NCI-H146 (cell line): ENCODE measurements around the gene NR2F6.

ENCODE experiments used
- DNase-seq: peaks from one replicate; lab custom pipeline; 2025; lab: John Stamatoyannopoulos, UW

NR2F6 gene

DNA sequence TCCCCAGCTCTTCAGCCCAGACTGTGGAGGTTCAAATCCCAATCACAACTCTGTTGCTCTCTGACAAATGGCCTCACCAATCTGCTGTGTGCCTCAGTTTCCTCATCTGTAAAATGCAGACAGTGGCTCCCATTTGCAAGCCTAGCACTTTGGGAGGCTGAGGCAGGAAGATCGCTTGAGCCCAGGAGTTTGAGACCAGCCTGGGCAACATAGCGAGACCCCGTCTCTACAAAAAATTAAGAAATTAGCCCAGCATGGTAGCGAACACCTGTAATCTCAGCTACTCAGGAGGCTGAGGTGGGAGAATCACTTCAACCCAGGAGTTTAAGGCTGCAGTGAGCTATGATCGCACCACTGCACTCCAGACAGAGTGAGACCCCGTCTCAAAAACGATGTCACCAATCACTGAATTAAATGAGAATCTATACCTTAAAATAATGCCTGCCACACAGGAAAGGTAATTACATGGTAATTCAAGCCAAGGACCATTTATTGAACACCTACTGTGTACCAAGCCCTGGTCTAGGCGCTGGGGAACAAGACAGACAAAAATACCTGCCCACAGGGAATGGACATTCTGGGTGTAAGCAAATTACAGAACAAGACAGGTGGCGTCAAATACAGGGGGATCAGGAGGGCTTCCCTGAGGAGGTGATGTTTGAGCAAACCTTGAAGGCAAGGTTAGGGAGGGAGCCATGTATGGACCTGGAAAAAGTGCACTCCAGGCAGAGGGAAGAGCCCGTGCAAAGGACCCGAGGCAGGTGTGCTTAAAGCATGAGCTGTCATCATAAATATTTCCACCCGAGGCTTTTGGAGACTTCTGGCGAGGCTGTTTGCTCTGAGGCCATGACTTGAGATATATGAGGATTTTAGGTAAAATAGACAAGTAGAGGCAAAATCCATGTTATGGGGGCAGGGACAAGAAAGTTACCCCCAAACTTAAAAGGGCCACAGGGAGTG, 7.7 kb downstream of the NR2F6 start:
- DNase-seq = no peak

DNA sequence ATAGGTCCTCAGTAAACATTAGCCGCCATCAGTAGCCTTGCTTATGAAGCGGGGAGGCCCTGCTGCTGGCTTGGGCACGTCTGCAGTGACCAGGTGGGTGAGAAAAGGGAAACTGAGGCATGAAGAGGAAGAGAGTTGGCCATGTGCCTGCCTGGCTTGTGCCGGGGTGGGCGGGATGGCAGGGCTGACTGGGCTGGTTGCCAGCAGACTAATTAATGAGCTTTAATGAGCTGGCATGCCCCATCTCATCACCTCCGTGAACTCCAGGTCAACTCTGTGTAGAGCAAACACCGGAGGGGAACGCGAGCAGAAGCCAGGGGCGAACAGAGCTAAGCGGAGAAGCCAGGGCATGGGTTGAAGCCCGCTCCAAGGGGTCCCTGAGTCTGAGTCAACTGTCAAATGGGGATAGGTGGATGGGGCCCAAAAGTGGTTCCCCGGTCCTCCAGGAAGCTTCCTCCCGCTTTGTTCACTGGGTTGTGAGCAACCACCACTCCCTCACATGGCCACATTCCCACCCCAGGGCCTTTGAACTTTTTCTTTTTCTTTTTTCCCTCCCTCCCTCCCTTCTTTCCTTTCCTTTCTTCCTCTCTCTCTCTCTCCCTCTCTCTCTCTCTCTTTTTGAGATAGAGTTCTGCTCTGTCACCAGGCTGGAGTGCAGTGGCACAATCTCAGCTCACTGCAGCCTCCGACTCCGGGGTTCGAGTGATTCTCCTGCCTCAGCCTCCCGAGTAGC, 8.7 kb downstream of the NR2F6 start:
- DNase-seq = no peak

DNA sequence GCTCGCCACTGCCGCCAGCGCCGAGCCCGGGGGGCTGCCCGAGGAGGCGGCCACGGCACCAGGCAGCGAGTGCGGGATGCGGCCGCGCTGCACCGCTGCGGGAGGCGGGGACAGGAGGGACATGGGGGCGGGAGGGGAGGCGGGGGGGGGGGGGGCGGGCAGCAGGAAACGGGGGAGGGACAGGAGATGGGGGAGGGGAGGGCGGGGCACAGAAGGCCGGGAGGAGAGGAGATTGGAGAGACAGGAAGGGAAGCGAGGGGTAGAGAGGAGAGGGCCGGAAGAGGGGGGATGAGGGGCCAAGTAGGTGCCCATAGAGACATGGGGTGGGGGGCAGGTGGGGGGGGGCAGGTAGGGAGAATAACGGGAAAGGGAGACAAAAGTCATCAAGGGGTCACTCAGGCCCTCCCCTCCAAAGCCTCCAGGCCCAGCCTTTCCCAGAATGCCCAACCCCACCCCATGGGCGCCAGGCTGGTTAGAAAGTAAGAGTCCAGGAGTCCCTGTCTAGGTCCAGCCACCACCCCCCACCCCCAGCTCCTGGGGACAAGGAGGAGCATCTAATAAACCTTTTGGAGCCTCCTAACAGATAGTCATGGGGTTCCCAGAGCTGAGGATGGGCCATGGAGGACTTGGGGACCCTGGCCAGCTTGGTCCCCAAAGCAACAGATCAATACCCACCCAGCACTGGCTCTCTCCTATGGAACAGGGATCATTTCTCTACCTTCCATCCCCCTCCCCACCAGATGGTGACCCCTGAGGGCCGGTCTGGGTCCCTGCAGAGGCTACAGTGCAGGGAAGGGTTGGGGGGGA, 9.5 kb downstream of the NR2F6 start:
- DNase-seq = no peak

DNA sequence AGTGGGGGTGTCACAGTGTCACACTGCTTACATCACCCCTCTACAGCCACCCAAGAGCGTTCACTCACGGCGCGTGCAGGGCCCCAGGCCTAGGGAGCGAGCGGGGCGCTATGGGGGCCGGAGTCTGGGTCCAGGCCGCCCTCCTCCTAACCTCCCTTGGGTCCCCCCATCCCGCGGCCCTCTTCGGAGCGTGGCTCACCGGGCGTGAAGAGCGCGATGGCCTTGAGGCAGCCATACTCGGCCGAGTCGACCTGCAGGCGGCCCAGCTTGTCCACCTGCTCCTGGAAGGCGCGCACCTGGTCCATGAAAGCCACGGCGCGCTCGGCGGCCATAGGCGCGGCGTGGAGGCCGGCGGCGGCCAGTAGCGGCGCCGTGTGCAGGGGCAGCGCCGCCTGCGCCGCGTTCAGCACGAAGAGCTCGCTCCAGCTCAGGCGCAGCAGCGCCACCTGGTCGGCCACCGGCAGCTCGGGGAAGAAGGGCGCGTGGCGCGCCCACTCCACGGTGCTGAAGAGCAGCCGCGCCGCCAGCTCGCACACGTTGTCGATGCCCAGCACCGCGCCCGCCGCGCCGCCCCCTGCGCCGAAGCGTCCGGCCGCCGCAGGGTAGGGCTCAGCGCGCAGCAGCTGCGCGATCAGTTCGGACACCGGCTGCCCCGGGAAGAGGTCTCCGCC, 10.3 kb downstream of the NR2F6 start:
- no peak for DNase-seq

DNA sequence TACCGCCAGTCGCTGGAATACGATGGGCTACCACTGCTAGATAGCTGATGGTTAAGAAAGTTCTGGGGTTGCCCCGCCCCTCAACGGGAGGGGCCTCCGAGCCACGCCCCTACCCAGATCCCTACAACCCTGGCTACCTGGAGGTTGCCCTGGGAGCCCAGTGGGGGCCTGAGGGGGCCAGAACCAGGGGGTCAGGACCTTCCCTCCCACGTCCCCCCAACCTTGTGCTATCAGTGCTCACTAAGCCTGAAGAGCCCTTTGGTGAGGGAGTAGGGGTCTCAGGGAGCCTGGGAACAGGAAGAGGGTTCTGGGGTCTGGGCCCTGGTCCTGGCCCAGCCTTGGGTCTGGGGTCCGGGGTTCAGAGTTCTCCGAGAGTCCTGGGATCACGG, 10.8 kb downstream of the NR2F6 start:
- DNase-seq = no peak

DNA sequence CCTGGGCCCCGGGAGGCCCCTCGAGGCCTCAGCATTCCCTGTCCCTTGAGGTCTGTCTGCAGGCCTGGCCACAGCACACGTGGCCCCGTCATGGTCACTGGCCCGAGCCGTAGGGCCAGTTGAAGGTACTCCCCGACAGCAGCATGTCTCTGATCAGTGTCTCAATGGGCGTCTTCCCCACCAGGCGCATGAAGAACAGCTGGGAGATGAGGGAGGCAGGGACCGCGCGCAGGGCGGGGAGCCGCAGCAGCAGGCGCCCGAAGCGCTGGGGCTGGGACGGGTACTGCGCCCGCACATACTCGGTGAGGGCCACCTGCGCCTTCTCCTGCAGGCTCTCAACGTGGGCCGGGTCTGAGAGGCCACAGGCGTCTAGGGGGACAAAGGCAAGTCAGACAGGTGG, 13.5 kb downstream of the NR2F6 start:
- DNase-seq = no peak

DNA sequence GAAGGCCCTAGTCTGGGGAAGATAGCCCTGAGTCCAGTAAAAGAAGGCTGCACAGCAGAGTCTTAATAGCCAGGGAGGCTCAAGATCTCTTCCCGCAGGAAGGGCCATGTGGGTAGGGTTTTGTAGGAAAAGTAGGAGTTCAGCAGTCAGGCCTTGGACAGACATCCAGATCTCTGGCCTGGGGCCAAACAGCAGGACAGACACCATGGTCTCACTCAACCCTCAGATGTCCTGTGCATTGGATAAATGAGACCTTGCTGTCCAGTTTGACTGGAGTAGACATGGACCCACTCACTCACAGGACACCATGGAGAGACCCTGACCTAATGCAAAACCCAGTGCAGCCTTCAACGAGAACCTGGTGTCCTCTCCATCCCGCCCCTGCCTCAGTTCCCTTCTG, 15.8 kb downstream of the NR2F6 start:
- no peak for DNase-seq

DNA sequence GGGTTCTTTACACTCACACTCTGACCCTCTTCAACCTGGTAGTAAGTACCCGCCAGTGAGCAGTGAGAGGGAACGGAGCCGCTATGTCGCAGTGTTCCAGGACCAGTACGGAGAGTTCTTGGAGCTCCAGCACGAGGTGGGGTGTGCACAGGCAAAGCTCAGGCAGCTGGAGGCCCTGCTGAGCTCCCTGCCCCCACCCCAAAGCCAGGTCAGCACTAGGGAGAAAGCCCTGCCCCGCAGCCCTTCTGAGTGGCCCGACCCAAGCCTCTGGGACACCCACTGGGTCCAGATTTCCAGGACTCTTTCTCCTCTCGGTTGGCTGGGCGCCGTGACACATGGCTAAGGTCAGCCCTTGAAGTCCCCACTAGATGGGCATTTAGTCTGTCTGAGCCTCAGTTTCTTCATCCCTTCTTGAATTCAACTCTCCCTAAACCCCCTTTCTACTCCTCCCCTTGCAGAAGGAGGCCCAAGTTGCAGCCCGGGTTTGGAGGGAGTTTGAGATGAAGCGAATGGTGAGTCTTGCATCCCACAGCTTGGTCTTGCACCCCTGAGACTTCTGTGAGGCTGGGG, 17.8 kb downstream of the NR2F6 start:
- DNase-seq = no peak

DNA sequence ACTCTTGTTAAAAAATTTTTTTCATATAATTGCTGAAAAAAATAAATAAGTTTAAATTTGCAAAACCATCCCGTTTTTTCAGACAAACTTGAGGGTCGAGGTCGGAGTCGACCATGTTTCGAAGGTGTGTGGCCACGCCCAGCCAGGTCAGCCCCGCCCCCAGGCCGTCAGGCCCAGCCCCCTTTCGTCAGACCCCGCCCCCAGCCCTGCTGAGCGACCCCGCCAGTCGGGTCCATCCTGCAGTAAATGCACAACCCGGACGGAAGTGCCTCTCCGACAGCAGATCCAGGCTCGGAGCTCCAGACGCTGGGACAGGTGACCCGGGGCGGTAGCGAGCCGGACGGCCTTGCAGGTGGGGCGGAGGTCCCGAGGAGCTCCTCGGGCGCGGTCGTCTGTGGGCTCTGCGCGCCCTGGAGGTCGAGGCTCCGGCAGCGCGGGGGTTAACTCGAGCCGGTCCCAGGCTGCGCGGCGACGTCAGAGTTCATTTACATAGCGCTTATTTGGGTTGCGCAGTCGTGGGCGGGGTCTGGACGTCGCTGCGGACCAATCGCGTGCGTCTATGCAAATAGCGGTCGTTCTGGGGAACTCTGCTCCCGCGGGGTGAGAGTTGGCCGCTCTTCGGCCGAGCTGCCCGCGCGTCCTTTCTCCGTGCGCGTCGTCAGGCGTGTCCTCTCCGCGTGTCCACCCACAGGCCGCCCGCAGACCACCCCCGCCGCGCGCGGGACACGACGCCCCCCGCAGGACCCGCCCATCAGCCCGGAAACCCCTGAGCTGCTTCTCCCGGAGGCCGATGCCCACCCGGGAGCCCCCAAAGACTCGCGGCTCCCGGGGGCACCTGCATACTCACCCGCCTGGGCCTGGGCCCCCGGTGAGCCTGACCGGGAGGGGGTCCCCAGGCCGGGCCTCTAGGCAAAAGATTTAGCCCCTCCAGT, 19.5 kb downstream of the NR2F6 start, which contains the start of gene OCEL1:
OCEL1 (plus strand) TSS at position 225 of the 932 bp plus-strand sequence; CDS start at position 247, 22 bp downstream.
- peak; percentile 99 for DNase-seq

DNA sequence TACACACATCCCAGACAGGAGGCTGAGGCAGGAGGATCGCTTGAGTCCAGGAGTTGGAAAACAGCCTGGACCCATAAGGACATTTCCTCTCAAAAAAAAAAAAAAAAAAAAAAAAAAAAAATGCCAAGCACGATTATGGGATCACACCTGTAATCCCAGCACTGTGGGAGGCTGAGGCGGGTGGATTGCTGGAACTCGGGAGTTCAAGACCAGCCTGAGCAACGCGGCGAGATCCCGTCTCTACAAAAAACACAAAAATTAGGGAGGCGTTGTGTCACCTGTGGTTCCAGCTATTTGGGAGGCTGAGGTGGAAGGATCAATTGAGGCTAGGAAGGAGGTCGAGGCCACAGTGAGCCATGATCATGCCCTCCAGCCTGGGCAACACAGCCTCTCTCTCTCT, 20.7 kb downstream of the NR2F6 start:
- no peak for DNase-seq

DNA sequence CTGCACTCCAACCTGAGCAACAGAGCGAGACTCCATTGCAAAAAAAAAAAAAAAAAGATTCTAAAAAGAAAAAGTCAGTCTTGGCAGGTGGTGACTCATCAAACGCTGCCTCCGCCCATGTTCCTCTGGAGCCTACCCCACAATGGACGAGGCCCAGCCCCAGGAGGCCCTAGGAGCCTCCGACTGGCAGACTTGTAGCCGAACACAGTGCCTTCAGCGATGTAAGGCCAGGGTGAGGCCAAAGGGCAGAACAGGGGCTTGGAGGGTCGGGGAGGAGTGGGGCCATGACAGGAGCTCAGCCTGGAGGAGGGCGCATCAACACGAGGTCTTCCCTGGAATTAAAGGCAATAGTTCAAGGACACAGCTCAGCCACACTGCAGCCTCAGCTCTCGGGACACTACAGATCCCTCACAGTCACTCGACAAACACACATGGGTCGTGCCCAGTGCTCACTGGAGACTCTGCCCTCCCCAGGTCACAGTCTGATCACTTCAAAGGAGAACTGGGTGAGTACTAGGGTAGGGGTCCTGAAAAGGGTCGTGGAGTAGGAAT, 25.4 kb downstream of the NR2F6 start:
- DNase-seq = no peak

DNA sequence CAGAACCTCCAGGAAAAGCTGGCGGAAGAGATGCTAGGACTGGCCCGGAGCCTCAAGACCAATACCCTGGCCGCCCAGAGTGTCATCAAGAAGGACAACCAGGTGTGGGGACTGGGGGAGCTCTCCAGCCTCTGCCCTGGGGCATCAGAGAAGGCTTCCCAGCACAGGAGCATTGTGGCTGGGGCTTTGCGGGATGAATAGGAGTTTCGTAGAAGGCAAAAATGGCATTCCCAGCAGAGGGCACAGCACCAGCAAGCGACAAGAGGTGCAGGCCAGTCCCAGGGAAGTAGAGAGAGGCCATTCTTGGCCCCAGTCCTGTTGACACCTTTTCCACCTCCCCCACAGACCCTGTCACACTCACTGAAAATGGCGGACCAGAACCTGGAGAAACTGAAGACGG, 26.4 kb downstream of the NR2F6 start:
- no peak for DNase-seq

DNA sequence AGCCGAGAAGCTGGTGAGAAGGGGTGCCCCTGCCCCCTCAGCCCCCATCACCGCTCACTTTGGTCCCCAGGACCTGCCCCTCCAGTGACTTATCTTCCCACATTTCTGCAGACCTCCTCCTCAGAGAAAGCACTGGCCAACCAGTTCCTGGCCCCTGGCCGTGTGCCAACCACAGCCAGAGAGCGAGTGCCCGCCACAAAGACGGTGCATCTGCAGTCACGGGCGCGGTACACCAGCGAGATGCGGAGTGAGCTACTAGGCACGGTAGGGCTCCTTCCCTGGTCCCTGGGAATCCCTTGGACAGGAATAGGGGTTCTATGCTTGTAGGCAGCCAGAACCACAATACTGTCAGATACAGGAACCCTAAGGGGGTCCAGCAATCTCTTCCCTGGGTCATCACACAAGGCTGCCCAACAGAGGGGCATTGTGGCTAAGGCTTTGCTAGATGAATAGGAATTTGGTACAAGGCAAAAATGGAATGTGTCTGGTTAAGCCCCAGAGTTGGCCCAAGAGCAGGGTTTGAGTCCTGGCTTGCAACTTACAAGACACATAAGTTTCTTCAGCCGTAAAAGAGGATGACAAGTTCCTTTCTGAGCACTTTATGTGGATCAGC, 29.6 kb downstream of the NR2F6 start:
- peak; percentile 56 for DNase-seq

DNA sequence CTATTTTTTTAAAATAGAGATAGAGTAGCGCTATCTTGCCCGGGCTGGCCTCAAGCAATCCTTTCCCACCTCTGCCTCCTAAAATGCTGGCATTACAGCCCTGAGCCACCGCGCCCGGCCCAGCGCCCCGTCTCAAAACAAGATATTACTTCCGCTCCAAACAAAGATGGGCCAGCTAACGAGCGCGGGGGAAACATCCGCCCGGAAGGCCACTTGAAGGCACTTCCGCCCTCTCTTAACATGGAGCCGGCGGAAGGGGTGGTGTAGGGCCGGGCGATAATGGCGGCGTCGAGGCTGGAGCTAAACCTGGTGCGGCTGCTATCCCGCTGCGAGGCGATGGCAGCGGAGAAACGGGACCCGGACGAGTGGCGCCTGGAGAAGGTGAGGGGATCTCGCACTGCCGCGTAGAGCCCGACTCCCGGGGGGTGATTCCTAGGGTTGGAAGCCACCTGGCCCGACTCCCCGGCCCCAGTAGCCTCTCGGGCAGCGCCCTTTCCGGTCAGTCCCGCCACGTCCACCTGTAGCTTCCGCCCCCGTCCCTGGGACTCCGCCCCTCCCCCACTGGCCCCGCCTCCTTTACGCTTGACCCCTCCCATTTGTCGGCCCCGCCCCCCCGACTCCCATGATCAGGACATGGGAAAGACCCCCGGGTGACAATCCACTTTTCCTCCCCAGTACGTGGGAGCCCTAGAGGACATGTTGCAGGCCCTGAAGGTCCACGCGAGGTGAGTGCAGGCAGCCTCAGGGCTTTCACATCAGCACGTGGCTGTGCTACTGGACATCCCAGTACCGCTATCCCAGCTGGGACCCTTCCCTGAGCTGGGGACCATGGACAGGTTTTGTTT, 30.4 kb downstream of the NR2F6 start, which contains the start of gene USE1:
USE1 (plus strand) TSS at position 231 of the 845 bp plus-strand sequence; CDS start at position 280, 49 bp downstream.
- DNase-seq = peak; percentile 96

DNA sequence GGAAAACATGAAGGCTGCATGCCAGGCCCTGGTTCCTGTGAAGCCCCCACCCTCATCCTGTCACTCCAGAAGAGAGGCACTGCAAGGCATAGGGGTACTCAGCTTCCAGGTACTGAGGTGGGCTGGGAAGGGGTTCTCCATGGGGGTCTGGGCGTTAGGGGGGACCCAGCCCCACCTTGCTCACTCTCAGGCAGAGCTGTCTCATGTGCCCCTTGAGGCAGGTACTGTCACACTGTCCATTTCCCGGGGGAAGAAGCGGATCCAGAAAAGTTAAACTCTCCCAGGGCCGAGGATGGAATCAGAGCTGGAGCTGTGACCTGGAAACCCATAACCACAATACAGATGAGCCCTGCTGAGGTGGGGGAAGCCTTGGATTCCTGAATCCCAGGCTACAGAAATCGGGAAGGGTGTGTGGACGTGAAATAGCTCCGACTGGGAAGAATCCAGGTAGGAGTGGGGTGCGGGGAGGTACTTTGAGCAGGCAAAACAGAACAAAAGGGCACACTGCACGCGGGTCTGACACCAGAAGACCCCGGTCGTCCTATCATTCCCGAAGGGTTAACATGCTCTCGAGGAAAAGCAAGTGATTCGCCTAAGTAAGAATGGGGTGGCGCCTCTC, 31.1 kb downstream of the NR2F6 start:
- peak; percentile 52 for DNase-seq

DNA sequence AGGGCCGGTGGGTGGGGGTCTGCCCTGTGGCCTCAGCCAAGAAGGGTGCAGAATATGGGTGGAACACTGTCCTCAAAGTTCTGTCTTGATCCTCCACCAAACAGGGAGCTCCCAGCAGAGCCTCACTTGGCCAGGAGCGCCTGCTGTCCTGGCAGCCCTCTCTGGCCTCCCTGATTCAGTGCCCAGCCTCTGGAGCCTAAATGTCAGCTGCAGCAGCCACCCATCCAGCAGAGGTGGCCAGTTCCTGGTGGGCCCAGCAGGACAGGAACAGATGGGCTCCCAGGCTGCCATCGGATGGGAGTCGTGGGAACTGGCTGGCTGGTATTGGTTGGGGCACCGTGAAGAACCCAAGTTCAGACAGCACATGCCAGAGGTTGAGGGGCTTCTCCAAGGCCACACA, 32.4 kb downstream of the NR2F6 start:
- no peak for DNase-seq

DNA sequence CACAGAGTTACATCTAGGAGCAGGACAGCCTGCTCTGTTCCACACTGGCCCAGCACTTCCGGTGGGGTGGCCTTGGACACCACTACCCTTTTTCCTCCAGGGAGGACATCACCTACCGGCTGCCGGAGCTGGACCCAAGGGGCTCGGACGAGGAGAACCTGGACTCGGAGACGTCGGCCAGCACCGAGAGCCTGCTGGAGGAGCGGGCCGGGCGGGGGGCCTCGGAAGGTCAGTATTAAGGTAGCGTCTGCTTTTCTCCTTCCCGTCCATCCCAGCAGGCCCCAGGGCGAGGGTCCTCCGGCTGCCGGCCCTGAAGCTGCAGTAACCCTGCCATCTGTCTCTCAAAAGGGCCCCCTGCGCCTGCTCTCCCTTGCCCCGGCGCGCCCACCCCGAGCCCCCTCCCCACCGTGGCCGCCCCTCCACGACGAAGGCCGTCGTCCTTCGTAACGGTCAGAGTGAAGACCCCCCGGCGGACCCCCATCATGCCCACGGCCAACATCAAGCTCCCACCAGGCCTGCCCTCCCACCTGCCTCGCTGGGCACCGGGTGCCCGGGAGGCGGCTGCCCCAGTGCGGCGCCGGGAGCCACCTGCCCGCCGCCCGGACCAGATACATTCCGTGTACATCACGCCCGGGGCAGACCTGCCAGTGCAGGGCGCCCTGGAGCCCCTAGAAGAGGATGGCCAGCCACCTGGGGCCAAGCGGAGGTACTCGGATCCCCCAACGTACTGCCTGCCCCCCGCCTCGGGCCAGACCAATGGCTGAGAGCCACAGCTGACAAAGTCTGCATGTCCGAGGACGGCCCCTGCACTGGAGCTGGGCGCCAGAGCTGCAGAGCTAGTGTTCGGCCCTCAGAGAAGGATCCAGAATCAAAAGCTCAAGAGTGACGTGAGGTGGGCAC, 33.9 kb downstream of the NR2F6 start:
- DNase-seq = no peak
